ENCODE results near the gene WDR43.

DNA sequence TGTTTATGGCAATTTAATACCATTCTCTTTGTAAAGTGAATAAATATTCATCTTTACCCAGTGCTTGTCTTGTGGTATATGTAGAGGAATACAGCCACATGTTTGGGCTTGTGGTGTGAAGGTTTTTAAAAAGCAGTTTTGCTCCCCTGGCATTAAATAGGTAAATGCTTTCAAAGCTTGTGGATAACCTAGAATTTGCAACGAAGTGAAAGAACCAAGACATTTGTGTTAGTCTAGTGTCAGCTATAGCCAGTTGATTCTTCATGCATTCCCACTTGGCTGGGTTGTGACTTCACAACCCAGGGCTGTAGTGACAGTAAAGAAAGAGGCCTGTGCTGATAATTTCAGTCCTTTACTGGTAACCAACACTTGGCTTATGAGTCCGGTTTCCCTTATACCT is 53.7 kb downstream of the WDR43 start:
- TF ChIP-seq, protein P1, sequence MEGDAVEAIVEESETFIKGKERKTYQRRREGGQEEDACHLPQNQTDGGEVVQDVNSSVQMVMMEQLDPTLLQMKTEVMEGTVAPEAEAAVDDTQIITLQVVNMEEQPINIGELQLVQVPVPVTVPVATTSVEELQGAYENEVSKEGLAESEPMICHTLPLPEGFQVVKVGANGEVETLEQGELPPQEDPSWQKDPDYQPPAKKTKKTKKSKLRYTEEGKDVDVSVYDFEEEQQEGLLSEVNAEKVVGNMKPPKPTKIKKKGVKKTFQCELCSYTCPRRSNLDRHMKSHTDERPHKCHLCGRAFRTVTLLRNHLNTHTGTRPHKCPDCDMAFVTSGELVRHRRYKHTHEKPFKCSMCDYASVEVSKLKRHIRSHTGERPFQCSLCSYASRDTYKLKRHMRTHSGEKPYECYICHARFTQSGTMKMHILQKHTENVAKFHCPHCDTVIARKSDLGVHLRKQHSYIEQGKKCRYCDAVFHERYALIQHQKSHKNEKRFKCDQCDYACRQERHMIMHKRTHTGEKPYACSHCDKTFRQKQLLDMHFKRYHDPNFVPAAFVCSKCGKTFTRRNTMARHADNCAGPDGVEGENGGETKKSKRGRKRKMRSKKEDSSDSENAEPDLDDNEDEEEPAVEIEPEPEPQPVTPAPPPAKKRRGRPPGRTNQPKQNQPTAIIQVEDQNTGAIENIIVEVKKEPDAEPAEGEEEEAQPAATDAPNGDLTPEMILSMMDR (optimal IDR thresholded peaks at IDR 0.05 in 1 of 3, IDR thresholded peaks at IDR 0.05 in 1 of 3, conservative IDR thresholded peaks at IDR 0.05 in 1 of 3; ENCODE audit: extremely low read depth in 1 of 3, insufficient read depth in 2 of 3, low read length in 3 of 3): no peak
- TF ChIP-seq EZH2 (IDR thresholded peaks at IDR 0.05; ENCODE audit: low read length): no peak
